NCI-H69 (cell line): ENCODE data around the gene SPOUT1.
A peak's percentile ranks its signal among the peaks of the same experiment; 100 is the strongest.

Experiments
- DNase-seq: peaks from one replicate; lab custom pipeline; 2025; lab: John Stamatoyannopoulos, UW

SPOUT1 gene

GRCh38 chr9:128836509-128837145 is 7.0 kb upstream of the SPOUT1 start:
- no peak for DNase-seq

- no peak for DNase-seq
Observed at GRCh38 chr9:128835246-128836210, 5.9 kb upstream of the SPOUT1 start.

- no peak for DNase-seq
Observed at GRCh38 chr9:128833696-128834095, 4.1 kb upstream of the SPOUT1 start.

DNA sequence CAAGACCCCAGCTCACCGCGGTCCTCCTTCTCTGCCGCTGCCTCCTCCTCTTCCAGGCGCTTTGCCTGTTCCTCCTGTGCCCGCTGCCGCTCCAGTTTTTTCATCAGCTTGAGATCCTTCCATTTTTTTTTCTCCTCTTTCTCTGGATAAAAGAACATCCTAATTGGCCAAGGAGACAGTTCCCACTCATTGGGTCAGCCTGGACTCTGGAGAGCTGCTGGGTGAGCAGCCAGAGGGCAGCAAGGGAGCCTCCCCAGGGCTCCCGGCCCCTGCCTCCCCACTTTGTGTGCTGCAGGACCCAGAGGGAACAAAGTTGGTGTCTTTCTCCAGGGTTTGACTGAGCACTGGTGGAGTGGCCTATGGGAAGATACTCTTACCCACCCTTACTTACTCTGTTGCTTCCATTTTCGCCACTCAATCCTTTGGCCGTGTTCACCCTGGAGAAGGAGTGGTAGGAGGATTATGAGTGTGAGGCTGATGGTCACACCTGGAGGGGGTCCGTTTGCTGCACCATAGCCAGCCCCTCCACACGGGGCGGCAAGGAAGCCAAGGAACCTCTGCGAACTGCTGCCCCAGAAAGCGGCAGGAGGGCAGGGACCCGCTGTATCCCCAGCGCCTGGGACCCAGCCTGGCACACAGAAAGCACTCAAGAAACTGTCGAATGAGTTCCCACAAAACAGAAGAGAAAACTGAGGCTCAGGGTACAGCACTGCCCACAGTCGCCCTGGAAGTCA is 708 bp downstream of the SPOUT1 start:
- DNase-seq: no peak

DNA sequence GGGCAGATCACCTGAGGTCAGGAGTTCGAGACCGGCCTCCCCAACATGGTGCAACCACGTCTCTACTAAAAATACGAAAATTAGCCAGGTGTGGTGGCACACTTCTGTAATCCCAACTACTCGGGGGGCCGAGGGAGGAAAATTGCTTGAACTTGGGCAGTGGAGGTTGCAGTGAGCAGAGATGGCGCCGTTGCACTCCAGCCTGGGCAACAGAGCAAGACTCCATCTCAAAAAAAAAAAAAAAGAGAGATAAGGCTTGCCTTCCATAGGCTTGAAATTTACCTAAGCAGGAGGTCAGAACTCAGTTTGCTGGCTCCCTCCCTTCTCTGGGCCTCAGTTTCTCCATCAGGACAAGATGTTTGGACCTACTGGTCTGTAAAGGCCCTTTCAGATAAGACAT is 1.3 kb downstream of the SPOUT1 start:
- DNase-seq: no peak

- no peak for DNase-seq
Observed at GRCh38 chr9:128825923-128826700, 3.5 kb downstream of the SPOUT1 start.

GRCh38 chr9:128824911-128825310 is 4.7 kb downstream of the SPOUT1 start:
- no peak for DNase-seq

GRCh38 chr9:128823903-128824406 is 5.6 kb downstream of the SPOUT1 start:
- DNase-seq: no peak

GRCh38 chr9:128823362-128823902 is 6.2 kb downstream of the SPOUT1 start:
- no peak for DNase-seq

DNA sequence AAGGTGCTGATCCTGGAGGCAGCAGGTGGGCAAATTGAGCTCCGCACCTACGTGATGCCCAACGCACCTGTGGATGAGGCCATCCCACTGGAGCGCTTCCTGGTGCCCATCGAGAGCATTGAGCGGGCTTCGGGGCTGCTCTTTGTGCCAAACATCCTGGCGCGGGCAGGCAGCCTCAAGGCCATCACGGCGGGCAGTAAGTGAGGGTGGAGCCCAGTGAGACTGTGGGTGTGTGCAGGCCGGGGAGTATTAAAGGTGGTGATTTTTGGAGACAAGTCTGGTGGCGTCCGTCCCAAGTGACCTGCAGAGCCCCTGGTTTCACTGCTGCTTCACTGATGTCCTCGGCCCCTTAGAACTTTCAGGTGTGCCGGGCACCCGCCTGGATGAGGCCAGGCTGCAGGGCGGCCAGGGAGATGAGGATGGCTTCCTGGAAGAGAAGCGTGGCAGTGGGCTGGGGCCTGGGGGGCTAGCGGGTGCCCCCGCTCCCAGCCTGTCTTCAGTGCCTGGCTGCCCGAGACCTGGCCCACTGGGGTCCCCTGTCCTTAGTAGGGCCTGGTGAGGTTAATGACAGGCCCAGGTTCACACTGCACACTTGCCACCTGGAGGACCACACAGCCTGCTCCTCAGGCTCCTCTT is 7.1 kb downstream of the SPOUT1 start:
- DNase-seq: no peak

DNA sequence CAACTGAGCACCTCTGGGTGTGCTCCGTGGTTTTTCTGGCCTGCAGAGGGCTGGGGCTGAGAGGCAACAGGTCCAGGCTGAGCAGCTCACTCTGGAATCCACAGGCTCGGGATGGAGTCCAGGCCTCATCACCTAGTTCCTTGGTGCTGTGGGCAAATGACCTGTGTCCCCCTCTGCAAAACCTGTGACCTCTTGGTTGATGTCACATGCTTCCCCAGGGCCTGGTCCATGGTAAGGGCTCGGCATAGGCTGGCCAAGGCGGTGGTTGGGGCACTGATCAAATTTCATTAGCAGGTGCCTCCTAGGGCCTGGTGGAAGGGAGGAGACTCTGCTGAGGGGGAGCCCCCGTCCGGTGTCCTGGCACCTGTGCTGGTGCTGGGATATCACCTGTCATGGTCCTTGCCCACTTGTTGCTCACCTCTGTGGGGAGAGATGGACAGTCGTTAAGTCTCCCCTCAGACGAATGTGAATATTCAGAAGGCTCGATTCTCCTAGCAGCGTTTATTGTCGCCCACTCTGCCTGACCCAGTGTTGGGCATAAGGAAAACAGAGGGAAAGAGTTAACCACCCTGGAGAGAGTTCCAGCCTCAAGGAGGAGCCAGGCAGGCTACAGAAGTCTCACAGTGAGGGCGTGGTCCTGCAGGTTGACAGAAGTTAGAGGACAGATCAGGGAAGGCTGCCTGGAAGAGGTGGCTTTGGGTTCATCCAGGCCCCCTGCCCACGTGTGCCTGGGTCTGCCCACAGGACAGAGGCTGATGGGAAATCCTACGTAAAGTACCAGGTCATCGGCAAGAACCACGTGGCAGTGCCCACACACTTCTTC is 7.8 kb downstream of the SPOUT1 start:
- DNase-seq: no peak

DNA sequence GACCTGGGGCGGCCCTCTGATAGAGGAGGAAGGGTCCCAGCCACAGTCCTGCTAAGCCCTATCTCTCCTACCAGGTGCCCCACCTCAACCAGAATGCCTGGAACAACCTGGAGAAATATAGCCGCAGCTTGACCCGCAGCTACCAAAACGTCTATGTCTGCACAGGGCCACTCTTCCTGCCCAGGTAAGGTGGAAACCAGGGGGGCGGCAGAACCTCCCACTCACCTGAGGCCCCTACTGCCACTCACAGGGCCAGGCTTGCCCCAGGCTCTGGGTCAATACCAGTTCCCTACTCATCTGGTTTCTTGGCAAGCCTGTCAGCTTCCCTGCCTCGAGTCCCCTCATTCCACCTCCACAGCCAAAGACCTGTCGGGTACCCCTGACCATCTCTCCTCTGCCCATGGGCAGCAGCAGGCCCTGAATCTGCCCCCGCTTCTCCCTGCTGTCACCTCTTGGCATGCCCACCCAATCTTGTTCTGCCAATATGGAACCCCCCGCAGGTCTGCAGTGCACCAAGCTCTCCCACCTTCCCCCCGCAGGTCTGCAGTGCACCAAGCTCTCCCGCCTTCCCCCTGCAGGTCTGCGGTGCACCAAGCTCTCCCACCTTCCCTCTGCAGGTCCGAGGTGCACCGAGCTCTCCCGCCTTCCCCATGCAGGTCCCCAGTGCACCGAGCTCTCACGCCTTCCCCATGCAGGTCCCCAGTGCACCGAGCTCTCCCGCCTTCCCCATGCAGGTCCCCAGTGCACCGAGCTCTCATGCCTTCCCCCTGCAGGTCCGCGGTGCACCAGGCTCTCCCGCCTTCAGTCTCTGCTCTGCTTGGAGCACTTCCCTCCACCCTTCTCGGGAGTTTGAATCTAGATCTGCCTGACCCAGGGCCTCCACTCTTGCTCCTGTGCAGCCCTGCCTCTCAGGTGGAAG is 8.7 kb downstream of the SPOUT1 start:
- DNase-seq: no peak

DNA sequence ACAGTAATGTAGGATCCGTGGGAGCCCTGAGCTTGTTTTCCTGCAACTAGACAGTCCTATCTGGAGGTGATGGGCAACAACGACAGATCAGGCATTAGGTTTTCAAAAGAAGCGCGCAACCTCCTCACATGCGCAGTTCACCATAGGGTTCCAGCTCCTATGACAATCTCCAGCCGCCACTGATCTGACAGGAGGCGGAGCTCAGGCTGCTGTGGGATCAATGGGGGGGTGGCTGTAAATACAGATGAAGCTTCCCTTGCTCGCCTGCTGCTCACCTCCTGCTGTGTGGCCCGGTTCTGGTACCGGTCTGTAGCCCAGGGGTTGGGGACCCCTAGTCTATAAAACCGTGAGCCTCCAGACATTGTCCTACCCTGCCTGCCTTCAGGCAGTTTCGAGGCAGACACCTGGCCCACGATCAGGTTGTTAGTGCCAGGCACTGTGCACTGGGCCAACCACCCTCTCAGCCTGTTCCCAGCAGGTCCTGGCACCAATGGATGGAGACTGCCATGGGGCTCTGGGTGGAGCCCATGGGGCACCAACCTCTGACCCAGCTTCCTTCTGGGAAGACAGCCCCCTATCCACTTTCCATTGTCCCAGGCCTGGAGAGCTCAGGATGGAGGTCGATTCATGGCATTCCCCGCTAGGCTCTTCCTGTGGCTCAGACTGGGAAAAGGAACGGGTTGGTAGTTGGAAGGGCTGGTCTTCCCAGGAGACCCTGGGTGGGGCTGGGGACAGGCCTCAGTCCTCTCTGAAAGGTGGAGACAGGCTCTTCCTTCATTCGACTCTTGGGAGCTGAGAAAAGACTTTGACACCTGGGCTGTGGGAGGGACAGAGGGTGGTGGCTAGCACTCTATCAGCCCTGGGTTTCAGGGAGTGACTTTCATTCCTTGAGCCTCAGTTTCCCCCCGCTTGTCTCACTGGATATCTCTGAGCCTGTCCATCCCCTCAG is 9.6 kb downstream of the SPOUT1 start:
- peak; percentile 82 for DNase-seq

GRCh38 chr9:128818839-128819715 is 10.5 kb downstream of the SPOUT1 start:
- DNase-seq: peak; percentile 75

DNA sequence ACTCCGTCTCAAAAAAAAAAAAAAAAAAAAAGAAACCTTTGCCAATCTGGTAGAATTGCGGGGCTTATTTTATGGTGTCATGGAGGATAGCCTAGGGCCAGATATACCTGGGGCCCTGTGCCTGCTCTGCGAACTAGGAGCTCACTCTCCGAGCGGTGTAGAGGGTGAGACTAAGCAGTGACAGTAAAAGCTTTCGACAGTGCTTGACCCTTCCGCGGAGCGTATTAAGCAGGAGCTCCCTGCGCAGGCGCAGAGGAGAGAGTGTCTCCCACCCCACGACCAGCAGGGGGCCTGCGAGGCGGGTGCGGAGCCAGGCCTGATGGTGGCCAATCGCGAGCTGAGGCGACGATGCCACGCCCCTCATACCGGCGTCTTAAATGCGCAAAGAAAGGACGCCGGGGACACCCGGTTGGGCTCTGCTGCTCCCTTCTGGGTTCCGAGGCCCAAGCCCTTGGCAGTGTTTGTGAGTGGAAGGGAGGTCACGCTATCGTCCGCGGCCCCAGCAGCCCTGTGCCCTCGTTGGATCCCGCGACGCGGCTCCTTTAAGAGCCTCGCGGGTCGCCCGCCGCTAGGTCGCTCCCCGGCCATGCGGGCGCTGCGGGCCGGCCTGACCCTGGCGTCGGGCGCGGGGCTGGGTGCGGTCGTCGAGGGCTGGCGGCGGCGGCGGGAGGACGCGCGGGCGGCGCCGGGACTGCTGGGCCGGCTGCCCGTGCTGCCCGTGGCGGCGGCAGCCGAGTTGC is 11.3 kb downstream of the SPOUT1 start, which contains the start of gene ENDOG:
Gene ENDOG, plus strand, starts transcription at position 402 of the 740 bp plus-strand sequence. Its CDS starts 185 bp downstream, at position 587.
- peak; percentile 100 for DNase-seq

DNA sequence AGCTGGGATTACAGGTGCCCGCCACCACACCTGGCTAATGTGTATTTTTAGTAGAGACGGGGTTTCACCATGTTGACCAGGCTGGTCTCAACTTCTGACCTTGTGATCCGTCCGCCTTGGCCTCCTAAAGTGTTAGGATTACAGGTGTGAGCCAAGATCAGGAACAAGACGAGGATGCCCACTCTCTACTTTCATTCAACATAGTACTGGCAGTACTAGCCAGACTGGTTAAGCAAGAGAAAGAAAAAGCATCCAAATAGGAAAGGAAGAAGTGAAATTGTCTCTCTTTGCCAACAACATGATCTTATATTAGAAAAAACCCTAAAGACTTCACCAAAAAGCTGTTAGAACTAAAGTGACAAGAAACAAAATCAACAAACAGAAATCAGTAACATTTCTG is 18.7 kb downstream of the SPOUT1 start:
- DNase-seq: no peak
